Tibial artery (tissue), 4 donors: ENCODE measurements around the gene PPP2R5E.

ENCODE experiments used
- DNase-seq, 2 donors: peaks; one replicate each; pipeline ENCODE4 v3.0.0-alpha.2; 2019
- H3K27ac ChIP-seq, 2 donors: fragments of 200-600 bp; sonication (generic) in 1 of 2; 1 replicate in 1 of 2; 2 replicates in 1 of 2; pipeline ENCODE4 v1.5.1; 2018 to 2019; ENCODE audit warnings: mild to moderate bottlenecking in 1 of 2
- H3K27me3 ChIP-seq, 2 donors: fragments of 200-600 bp; sonication (generic) in 1 of 2; one replicate each; pipeline versions ENCODE4 v1.5.1 to v1.6.0; 2016 to 2019
- H3K36me3 ChIP-seq, 3 donors: fragments of 200-600 bp; sonication (generic) in 2 of 3; one replicate each; pipeline ENCODE4 v1.5.1; 2016 to 2019; ENCODE audit warnings: mild to moderate bottlenecking in 2 of 3
- H3K4me1 ChIP-seq, 4 donors: fragments of 200-600 bp; sonication (generic) in 2 of 4; 1 replicate in 3 of 4; 2 replicates in 1 of 4; pipeline ENCODE4 v1.5.1; 2016 to 2019
- H3K4me3 ChIP-seq, 2 donors: fragments of 200-600 bp; sonication (generic) in 1 of 2; 1 replicate in 1 of 2; 2 replicates in 1 of 2; pipeline ENCODE4 v1.5.1; 2018 to 2019; ENCODE audit warnings: mild to moderate bottlenecking in 2 of 2
- H3K9me3 ChIP-seq, 3 donors: fragments of 200-600 bp; sonication (generic) in 1 of 3; one replicate each; pipeline ENCODE4 v1.5.1; 2016 to 2019
- intact Hi-C: fragments of 100-400 bp; cut with DNase I; formaldehyde crosslinking; loops from one replicate; pipeline ENCODE4 v1.15.0; 2023; ENCODE audit warnings: low total_unique reads
- TF ChIP-seq, protein P1 (sequence below), 2 experiments: fragments of 200-600 bp in 1 of 2; fragments of 450-650 bp in 1 of 2; IDR thresholded peaks; one replicate each; pipeline ENCODE4 v1.5.1; 2017 to 2019; ENCODE audit warnings: antibody characterized with exemption in 2 of 2, mild to moderate bottlenecking in 1 of 2, moderate library complexity in 1 of 2

PPP2R5E gene

DNA sequence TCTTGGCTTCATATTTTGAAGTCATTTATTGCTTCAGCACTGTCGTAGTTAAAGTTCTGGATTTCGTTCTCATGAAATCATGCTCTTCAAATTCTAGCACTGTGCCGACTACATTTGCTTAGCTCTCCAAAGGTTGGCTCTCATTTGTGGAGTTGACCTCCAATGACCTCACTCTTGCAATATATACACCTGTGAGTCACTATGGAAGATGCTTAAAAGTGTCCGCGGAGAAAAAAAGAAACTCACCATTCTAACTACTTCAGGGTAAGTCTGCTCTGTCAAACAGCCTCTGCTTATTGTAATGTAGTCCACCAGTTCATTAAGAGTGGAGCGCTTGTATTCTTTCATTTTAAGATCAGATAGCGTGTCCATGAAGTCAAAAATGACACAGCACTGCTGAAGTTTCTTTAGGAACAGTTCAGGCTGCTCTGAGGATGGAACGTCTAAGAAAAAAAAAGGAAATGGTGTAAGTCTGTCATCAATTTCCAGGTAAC, 89.7 kb downstream of the PPP2R5E start:
- DNase-seq, result no peak
- Histone ChIP-seq H3K9me3 (no peaks in the 10 kb centered on the region), H3K27ac (no peak overlapping the region), H3K4me1 (peaks cover 0 to 17% (median 7%) of the 10 kb centered on the region in 4 donors), H3K4me3 (no peak overlapping the region), H3K36me3 (no peaks in the 10 kb centered on the region), H3K27me3 (no peaks in the 10 kb centered on the region)
- TF ChIP-seq, protein P1, sequence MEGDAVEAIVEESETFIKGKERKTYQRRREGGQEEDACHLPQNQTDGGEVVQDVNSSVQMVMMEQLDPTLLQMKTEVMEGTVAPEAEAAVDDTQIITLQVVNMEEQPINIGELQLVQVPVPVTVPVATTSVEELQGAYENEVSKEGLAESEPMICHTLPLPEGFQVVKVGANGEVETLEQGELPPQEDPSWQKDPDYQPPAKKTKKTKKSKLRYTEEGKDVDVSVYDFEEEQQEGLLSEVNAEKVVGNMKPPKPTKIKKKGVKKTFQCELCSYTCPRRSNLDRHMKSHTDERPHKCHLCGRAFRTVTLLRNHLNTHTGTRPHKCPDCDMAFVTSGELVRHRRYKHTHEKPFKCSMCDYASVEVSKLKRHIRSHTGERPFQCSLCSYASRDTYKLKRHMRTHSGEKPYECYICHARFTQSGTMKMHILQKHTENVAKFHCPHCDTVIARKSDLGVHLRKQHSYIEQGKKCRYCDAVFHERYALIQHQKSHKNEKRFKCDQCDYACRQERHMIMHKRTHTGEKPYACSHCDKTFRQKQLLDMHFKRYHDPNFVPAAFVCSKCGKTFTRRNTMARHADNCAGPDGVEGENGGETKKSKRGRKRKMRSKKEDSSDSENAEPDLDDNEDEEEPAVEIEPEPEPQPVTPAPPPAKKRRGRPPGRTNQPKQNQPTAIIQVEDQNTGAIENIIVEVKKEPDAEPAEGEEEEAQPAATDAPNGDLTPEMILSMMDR (IDR thresholded peaks at IDR 0.05), result no peak
- intact Hi-C loops, result no loop called here

DNA sequence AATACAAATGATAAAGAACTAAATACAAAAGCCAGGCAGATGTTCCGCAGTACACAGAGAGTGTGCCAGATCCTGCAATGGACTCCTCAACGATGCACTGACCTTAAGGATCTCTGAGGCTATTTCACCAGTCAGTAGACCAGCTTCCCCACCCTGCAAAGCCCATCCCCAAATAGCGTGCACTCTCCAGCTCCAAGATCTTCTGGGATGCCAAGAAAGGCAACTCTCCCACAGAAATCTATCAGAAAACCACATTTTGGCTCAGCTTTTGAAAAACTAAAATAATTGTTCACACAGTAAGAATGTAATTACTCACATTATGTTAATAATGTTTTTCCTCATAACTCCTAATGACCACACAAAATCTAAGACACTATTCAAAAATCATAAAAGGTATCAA, 90.4 kb downstream of the PPP2R5E start:
- intact Hi-C loops, result no loop called here
- TF ChIP-seq, protein P1 (IDR thresholded peaks at IDR 0.05), result no peak
- no peak overlapping the region for H3K27ac ChIP-seq

DNA sequence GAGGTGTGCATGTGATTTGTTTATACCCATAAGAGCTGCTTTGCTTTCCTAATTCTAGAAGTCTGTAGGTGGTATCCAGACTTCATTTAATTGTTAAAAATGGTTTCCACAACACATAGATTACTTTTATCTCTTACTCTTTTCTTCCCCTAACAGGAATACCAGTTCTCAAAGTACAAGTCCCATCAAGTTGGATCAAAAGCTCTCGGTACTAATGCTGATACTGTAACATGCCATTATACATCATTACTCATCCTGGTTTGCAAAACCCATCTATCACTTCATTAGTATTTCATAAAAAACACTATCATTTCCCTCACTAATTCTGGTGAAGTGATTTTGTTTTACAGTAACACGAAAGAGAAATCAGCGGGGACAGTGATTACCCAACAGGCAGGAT, 94.3 kb downstream of the PPP2R5E start:
- H3K4me3 ChIP-seq, result no peak overlapping the region
- no peaks in the 10 kb centered on the region for H3K27me3 ChIP-seq
- no peaks in the 10 kb centered on the region for H3K9me3 ChIP-seq
- peaks cover 0 to 7% (median 3%) of the 10 kb centered on the region in 4 donors for H3K4me1 ChIP-seq
- TF ChIP-seq, protein P1 (IDR thresholded peaks at IDR 0.05), result no peak
- no peak for DNase-seq
- no peaks in the 10 kb centered on the region for H3K36me3 ChIP-seq
- intact Hi-C loops, result no loop called here
- no peak overlapping the region for H3K27ac ChIP-seq

More for the DNA sequence above, 90.4 kb downstream of the PPP2R5E start:
- no peaks in the 10 kb centered on the region for H3K27me3 ChIP-seq
- no peaks in the 10 kb centered on the region for H3K36me3 ChIP-seq
- no peaks in the 10 kb centered on the region for H3K9me3 ChIP-seq
- H3K4me3 ChIP-seq, result no peak overlapping the region
- peaks cover 0 to 17% (median 7%) of the 10 kb centered on the region in 4 donors for H3K4me1 ChIP-seq
- DNase-seq, result no peak

DNA sequence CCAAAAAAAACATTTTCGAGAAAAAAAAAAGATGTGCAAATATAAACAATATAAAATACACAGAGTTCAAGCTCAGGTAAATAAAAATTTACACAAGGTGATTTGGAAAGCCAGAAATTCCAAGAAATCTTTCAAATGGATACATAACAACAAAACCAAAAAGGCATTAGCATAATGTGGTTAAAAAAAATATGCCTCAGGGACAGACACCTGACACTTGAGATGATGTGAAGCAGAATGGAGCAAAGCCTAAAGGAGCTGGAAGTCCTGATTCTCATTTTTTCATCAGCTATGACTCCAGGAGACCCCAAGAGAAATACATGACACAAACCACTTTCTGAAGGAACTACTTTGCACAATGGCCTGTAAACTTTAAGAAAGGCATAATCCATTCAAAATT, 98.6 kb downstream of the PPP2R5E start:
- no peak for DNase-seq
- H3K4me1 ChIP-seq, result peaks cover 0 to 6% (median 0%) of the 10 kb centered on the region in 4 donors
- no peaks in the 10 kb centered on the region for H3K9me3 ChIP-seq
- no peaks in the 10 kb centered on the region for H3K27me3 ChIP-seq
- TF ChIP-seq, protein P1 (IDR thresholded peaks at IDR 0.05), result no peak
- no peaks in the 10 kb centered on the region for H3K36me3 ChIP-seq
- intact Hi-C loops, result no loop called here
- H3K27ac ChIP-seq, result no peak overlapping the region
- H3K4me3 ChIP-seq, result no peak overlapping the region

DNA sequence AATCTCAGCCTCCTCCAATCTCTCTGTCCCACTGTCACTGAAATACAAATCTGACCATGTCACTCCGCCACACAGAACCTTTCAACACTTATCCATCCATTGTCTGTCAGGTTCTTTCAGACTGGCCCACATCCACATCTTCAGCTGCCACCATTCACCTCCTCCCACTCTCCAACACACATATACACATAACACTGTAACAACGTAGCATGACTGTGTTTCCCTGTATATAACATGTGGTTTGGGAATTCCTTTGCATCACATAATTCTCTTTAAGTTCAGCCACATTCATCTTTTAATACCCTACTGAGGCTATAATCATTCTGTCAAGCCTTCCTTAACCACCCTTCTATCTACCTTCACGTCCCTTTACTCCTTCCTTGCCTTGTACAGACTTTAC, 99.2 kb downstream of the PPP2R5E start:
- intact Hi-C loops, result no loop called here
- TF ChIP-seq, protein P1 (IDR thresholded peaks at IDR 0.05), result no peak
- no peak for DNase-seq
- no peaks in the 10 kb centered on the region for H3K27me3 ChIP-seq
- H3K4me3 ChIP-seq, result no peak overlapping the region
- H3K9me3 ChIP-seq, result no peaks in the 10 kb centered on the region
- peaks cover 0 to 7% (median 0%) of the 10 kb centered on the region in 4 donors for H3K4me1 ChIP-seq
- H3K36me3 ChIP-seq, result no peaks in the 10 kb centered on the region
- no peak overlapping the region for H3K27ac ChIP-seq

DNA sequence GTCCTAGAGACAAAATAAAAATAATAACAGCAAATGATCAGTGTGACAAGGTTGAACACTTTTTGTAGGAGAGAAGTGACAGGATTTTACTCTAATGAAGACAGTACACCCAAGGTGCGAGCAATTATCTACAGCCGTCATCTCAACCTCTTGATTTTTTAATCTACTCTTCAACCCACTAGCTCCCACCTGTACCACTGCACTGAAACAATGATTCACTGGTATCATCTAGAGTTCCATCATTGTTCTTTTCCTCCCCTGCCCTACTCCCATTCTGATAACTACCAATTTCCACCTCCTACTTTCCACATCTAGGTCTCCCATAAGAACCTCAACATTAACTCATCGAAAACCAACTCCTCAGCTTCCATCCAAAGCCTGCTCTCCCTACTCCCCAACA, 99.8 kb downstream of the PPP2R5E start:
- intact Hi-C loops, result no loop called here
- DNase-seq, result no peak

More for the DNA sequence above, 99.8 kb downstream of the PPP2R5E start:
- no peaks in the 10 kb centered on the region for H3K27me3 ChIP-seq
- peaks cover 0 to 13% (median 3%) of the 10 kb centered on the region in 4 donors for H3K4me1 ChIP-seq
- H3K4me3 ChIP-seq, result no peak overlapping the region
- H3K9me3 ChIP-seq, result no peaks in the 10 kb centered on the region
- no peaks in the 10 kb centered on the region for H3K36me3 ChIP-seq
- no peak overlapping the region for H3K27ac ChIP-seq
- TF ChIP-seq, protein P1 (IDR thresholded peaks at IDR 0.05), result no peak
